ENCODE measurements around the gene SPPL2A.

DNA sequence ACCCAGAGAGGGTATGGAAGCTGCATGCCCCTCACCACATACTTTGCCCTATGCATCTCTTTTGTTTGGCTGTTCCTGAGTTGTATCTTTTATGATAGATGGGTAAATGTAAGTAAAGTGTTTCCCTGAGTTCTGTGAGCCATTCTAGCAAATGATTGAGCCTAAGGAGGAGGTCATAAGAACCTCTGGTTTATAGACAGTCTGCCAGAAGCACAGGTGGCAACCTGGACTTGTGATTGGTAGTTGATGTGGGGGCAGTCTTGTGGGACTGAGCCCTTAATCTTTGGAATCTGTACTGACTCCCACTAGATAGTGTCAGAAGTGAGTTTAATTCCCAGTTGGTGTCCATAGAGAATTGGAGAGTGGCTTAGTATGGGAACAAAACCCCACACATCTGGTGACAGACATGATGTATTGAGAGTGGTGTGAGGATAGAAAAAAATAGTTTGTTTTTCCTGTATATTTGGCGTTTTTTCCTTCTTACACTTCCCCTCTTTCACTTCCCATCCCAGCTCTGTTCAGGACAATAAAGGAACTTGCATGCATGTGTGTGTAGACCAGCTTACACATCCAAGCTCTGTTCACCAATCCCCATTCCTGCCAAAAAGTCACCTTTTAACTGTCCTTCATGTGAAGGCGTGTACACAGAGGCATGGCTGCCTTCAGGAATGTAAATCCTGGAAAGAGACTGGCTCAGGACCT is 38.1 kb upstream of the SPPL2A start:
- TF ChIP-seq, protein P1, sequence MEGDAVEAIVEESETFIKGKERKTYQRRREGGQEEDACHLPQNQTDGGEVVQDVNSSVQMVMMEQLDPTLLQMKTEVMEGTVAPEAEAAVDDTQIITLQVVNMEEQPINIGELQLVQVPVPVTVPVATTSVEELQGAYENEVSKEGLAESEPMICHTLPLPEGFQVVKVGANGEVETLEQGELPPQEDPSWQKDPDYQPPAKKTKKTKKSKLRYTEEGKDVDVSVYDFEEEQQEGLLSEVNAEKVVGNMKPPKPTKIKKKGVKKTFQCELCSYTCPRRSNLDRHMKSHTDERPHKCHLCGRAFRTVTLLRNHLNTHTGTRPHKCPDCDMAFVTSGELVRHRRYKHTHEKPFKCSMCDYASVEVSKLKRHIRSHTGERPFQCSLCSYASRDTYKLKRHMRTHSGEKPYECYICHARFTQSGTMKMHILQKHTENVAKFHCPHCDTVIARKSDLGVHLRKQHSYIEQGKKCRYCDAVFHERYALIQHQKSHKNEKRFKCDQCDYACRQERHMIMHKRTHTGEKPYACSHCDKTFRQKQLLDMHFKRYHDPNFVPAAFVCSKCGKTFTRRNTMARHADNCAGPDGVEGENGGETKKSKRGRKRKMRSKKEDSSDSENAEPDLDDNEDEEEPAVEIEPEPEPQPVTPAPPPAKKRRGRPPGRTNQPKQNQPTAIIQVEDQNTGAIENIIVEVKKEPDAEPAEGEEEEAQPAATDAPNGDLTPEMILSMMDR (IDR thresholded peaks at IDR 0.05): no peak
- no peak for TF ChIP-seq POLR2A (IDR thresholded peaks at IDR 0.05; ENCODE audit: low read depth)
